Amygdala (tissue), 56 donors: ENCODE results near the gene RAB4B.
"Not testable (repeated sequence)": the region's sequence is repeated elsewhere in the genome, so short reads cannot be mapped to it uniquely, and the experiment has no call there.

Experiments
- DNase-seq, 56 donors: peaks; one replicate each; lab custom pipeline; 2025; lab: John Stamatoyannopoulos, UW

The RAB4B gene

GRCh38 chr19:40813182-40813581, 35.1 kb downstream of the RAB4B start:
- DNase-seq: peak in 1 of 56 donors; percentile 34

GRCh38 chr19:40815223-40815622, 37.2 kb downstream of the RAB4B start:
- DNase-seq: no peak

- peak in 29 of 56 donors; percentile 25 to 68 (median 50) for DNase-seq
Observed at GRCh38 chr19:40818480-40819399, 40.7 kb downstream of the RAB4B start.

GRCh38 chr19:40819479-40820234, 41.6 kb downstream of the RAB4B start:
- DNase-seq: peak in 5 of 56 donors; percentile 13 to 50 (median 29)

- no peak for DNase-seq
Observed at GRCh38 chr19:40822161-40822560, 44.1 kb downstream of the RAB4B start.

GRCh38 chr19:40822704-40823553, 44.9 kb downstream of the RAB4B start:
- peak in 2 of 56 donors; percentile 26 to 32 for DNase-seq

GRCh38 chr19:40824916-40825315, 46.9 kb downstream of the RAB4B start:
- DNase-seq: not testable (repeated sequence)

GRCh38 chr19:40825460-40826095, 47.5 kb downstream of the RAB4B start:
- DNase-seq: not testable (repeated sequence)

GRCh38 chr19:40826312-40826698, 48.3 kb downstream of the RAB4B start:
- not testable (repeated sequence) for DNase-seq

- DNase-seq: peak in 6 of 56 donors; percentile 14 to 58 (median 35)
Observed at GRCh38 chr19:40826699-40827385, 48.8 kb downstream of the RAB4B start.

GRCh38 chr19:40827386-40828247, 49.6 kb downstream of the RAB4B start:
- DNase-seq: no peak

- DNase-seq: no peak
Observed at GRCh38 chr19:40829205-40829604, 51.2 kb downstream of the RAB4B start.

GRCh38 chr19:40830741-40831140, 52.7 kb downstream of the RAB4B start:
- not testable (repeated sequence) for DNase-seq

- DNase-seq: no peak
Observed at GRCh38 chr19:40831502-40832430, 53.7 kb downstream of the RAB4B start.

GRCh38 chr19:40832431-40832790, 54.4 kb downstream of the RAB4B start:
- DNase-seq: not testable (repeated sequence)

GRCh38 chr19:40833728-40834533, 55.9 kb downstream of the RAB4B start:
- DNase-seq: not testable (repeated sequence)
